Gastrocnemius medialis (tissue), 4 donors: ENCODE data around the gene SLC4A1AP. TPM values are rescaled to one million over a fixed set of nuclear protein-coding genes. Genes with fewer than 3 reads are reported as not detected.
A peak's percentile ranks its signal among the peaks of the same experiment; 100 is the strongest.

Experiments
- ATAC-seq, 2 donors: fragments of 150-250 bp; one replicate each; pipeline ENCODE4 v1.9.1; 2016
- DNase-seq, 2 donors: peaks; one replicate each; pipeline ENCODE4 v3.0.0-alpha.2; 2019
- H3K27ac ChIP-seq, 4 donors: fragments of 200-600 bp; sonication (generic); 1 replicate in 1 of 4; 2 replicates in 3 of 4; pipeline ENCODE4 v1.5.1; 2016 to 2018; ENCODE audit warnings: mild to moderate bottlenecking in 2 of 4, moderate library complexity in 1 of 4
- H3K27me3 ChIP-seq, 3 donors: fragments of 200-600 bp; sonication (generic) in 2 of 3; 1 replicate in 1 of 3; 2 replicates in 2 of 3; pipeline versions ENCODE4 v1.5.1 to v1.6.0; 2016 to 2019; ENCODE audit warnings: mild to moderate bottlenecking in 1 of 3, moderate library complexity in 1 of 3
- H3K36me3 ChIP-seq, 2 donors: fragments of 200-600 bp; sonication (generic) in 1 of 2; one replicate each; pipeline ENCODE4 v1.5.1; 2017 to 2018
- H3K4me1 ChIP-seq, 2 donors: fragments of 200-600 bp; sonication (generic) in 1 of 2; one replicate each; pipeline ENCODE4 v1.5.1; 2016 to 2017; ENCODE audit warnings: mild to moderate bottlenecking in 2 of 2
- H3K4me3 ChIP-seq, 4 donors: fragments of 200-600 bp; sonication (generic) in 3 of 4; 1 replicate in 1 of 4; 2 replicates in 3 of 4; pipeline ENCODE4 v1.5.1; 2016 to 2019; ENCODE audit warnings: mild to moderate bottlenecking in 2 of 4
- H3K9me3 ChIP-seq, 3 donors: fragments of 200-600 bp; sonication (generic) in 2 of 3; 1 replicate in 1 of 3; 2 replicates in 2 of 3; pipeline ENCODE4 v1.5.1; 2016 to 2019
- CTCF ChIP-seq, 5 experiments: fragments of 450-650 bp in 3 of 5; fragments of 200-600 bp in 2 of 5; sonication (generic) in 2 of 5; IDR thresholded peaks in 4 of 5; conservative IDR thresholded peaks in 1 of 5; 1 replicate in 4 of 5; 2 replicates in 1 of 5; pipeline ENCODE4 v1.5.1; 2016 to 2019; ENCODE audit warnings: antibody characterized with exemption in 5 of 5, mild to moderate bottlenecking in 3 of 5, moderate library complexity in 3 of 5
- POLR2A ChIP-seq, 2 donors: fragments of 450-650 bp; IDR thresholded peaks; one replicate each; pipeline ENCODE4 v1.6.1; 2017; ENCODE audit warnings: antibody characterized with exemption in 2 of 2, mild to moderate bottlenecking in 2 of 2, moderate library complexity in 2 of 2
- in situ Hi-C, 4 donors: fragments of 200-750 bp; cut with MboI; loops; one replicate each; pipeline versions ENCODE4 v1.15.0 to v1.8.0; 2017; ENCODE audit warnings: low sequenced_read_pairs in 4 of 4
- intact Hi-C: fragments of 100-400 bp; cut with DNase I; formaldehyde crosslinking; loops from one replicate; pipeline ENCODE4 v1.15.1; 2023; ENCODE audit warnings: low total_unique reads
- total RNA-seq, 4 donors: library from RNA; depleted of rRNA; stranded (reverse); fragments of >200 nt; gene quantifications; one replicate each; pipeline versions ENCODE4 v1.1.0 to v1.2.3, GENCODE V29; 2016

The SLC4A1AP gene
- total RNA-seq, 4 donors from 2014 or later: 32.1 to 44.2 (median 34.6) TPM

DNA sequence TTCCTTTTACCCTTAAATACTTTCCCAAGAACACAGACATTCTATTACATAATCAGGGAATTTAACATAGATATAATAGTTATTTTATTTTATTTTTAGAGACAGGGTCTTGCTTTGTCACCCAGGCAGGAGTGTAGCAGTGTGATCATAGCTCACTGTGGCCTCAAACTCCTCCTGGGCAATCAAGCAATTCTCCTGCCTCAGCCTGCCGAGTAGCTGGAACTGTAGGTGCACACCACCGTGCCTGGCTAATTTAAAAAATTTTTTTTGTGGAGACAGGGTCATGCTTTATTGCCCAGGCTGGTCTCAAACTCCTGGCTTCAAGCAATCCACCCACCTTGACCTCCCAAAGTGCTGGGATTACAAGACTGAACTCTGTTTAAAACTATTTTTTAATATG is 45.6 kb downstream of the SLC4A1AP start:
- peaks cover 21 to 32% of the 10 kb centered on the region in 2 donors for H3K4me1 ChIP-seq
- no peaks in the 10 kb centered on the region for H3K9me3 ChIP-seq
- H3K4me3 ChIP-seq: no peak overlapping the region
- intact Hi-C loops: no loop called here
- no peaks in the 10 kb centered on the region for H3K27me3 ChIP-seq
- no peaks in the 10 kb centered on the region for H3K36me3 ChIP-seq
- DNase-seq (no peak), ATAC-seq (no peak)
- TF ChIP-seq CTCF (IDR thresholded peaks at IDR 0.05 in 4 of 5, conservative IDR thresholded peaks at IDR 0.05 in 1 of 5) (no peak), POLR2A (IDR thresholded peaks at IDR 0.05) (no peak)
- H3K27ac ChIP-seq: peak overlapping the region in 1 of 4 donors; percentile 34
- in situ Hi-C loops: loop anchor here in 2 of 4 donors (5.0 to 10.0 kb wide), 2 partner anchors 688 to 735 kb away; no protein-coding TSS in a partner anchor

- peak overlapping the region in 2 of 4 donors; percentile 21 to 34 for H3K27ac ChIP-seq
- no peaks in the 10 kb centered on the region for H3K36me3 ChIP-seq
- no peaks in the 10 kb centered on the region for H3K9me3 ChIP-seq
- in situ Hi-C loops (loop anchor here in 2 of 4 donors (5.0 to 10.0 kb wide), 2 partner anchors 687 to 735 kb away; no protein-coding TSS in a partner anchor), intact Hi-C loops (loop anchor here (5.0 kb wide), 1 partner anchor 182 kb away; the partner anchor contains the start of genes BABAM2 and RBKS)
- DNase-seq: no peak
- TF ChIP-seq CTCF (IDR thresholded peaks at IDR 0.05 in 4 of 5, conservative IDR thresholded peaks at IDR 0.05 in 1 of 5): no peak
- TF ChIP-seq POLR2A (IDR thresholded peaks at IDR 0.05): no peak
- H3K4me1 ChIP-seq: peaks cover 23 to 34% of the 10 kb centered on the region in 2 donors
- no peaks in the 10 kb centered on the region for H3K27me3 ChIP-seq
- no peak overlapping the region for H3K4me3 ChIP-seq
- no peak for ATAC-seq
Observed at GRCh38 chr2:27709960-27710575, 46.4 kb downstream of the SLC4A1AP start.

DNA sequence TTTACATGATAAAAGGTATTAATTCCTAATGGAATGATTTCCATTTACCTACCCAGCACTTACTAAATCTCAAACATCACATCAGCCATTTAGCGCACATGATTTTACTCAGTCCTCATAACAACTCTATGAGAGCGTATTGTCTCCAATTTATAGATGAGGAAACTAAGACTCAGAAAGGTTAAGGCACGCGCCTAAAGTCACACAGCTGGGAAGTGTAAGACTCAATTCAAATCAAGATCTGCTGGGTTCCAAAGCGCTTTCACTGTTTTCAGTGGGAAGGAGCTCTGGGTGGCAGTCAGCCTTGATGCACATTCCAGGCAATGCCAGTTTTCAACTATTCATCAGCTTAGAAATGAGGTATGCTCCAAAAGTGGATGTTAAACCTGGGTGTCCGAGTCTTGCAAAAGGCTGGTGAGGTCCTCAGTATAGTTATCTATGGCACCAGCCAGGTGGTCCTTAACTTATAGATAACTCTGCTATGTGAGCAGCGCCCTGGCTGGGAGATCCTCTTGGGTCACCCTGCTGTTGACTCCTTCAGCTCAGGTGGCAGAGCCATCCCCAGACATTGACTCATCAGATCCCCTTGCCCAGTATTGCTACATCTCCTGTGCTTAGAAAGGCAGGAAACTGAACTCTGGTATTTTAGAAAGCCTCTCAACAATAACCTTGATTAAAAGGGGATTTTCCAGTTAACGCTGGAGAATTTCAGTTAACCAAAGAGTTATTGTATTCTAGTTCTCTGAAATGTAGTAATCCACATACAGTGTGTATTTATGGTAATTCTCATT is 47.1 kb downstream of the SLC4A1AP start:
- Histone ChIP-seq H3K4me3 (no peak overlapping the region), H3K27me3 (no peaks in the 10 kb centered on the region), H3K36me3 (no peaks in the 10 kb centered on the region), H3K27ac (peak overlapping the region in 2 of 4 donors; percentile 4 to 21), H3K9me3 (no peaks in the 10 kb centered on the region), H3K4me1 (peaks cover 26 to 28% of the 10 kb centered on the region in 2 donors)
- in situ Hi-C loops (no loop called here), intact Hi-C loops (loop anchor here (5.0 kb wide), 1 partner anchor 181 kb away; the partner anchor contains the start of genes BABAM2 and RBKS)
- DNase-seq (peak; percentile 37 to 52), ATAC-seq (no peak)
- TF ChIP-seq POLR2A (IDR thresholded peaks at IDR 0.05) (no peak), CTCF (IDR thresholded peaks at IDR 0.05 in 4 of 5, conservative IDR thresholded peaks at IDR 0.05 in 1 of 5) (no peak)

- ATAC-seq (no peak), DNase-seq (no peak)
- intact Hi-C loops: loop anchor here (5.0 kb wide), 1 partner anchor 180 kb away; the partner anchor contains the start of genes BABAM2 and RBKS
- Histone ChIP-seq H3K9me3 (no peaks in the 10 kb centered on the region), H3K4me3 (no peak overlapping the region), H3K36me3 (no peaks in the 10 kb centered on the region), H3K27ac (peak overlapping the region in 2 of 4 donors; percentile 4 to 21), H3K27me3 (no peaks in the 10 kb centered on the region), H3K4me1 (peaks cover 26 to 27% of the 10 kb centered on the region in 2 donors)
- TF ChIP-seq CTCF (IDR thresholded peaks at IDR 0.05 in 4 of 5, conservative IDR thresholded peaks at IDR 0.05 in 1 of 5) (no peak), POLR2A (IDR thresholded peaks at IDR 0.05) (no peak)
- in situ Hi-C loops: no loop called here
Observed at GRCh38 chr2:27711804-27712203, 48.1 kb downstream of the SLC4A1AP start.
